WERI-Rb-1 (cell line): Measurements from ENCODE around the gene NBAS.

Experiments
- DNase-seq: peaks from one replicate; pipeline ENCODE4 v3.0.0-alpha.2; 2020
- H3K27ac ChIP-seq: fragments of 250-450 bp; sonication (Bioruptor Pico); 2 replicates; pipeline ENCODE4 v1.5.1; 2020; ENCODE audit warnings: mild to moderate bottlenecking, moderate library complexity
- H3K27me3 ChIP-seq: fragments of 250-450 bp; sonication (Bioruptor Pico); 2 replicates; pipeline ENCODE4 v1.5.1; 2021; ENCODE audit warnings: mild to moderate bottlenecking, low read depth, moderate library complexity; ENCODE audit not compliant: insufficient read depth, severe bottlenecking
- H3K36me3 ChIP-seq: fragments of 250-450 bp; sonication (Bioruptor Pico); 2 replicates; pipeline ENCODE4 v1.5.1; 2020; ENCODE audit warnings: mild to moderate bottlenecking, moderate library complexity
- H3K4me3 ChIP-seq: 2 replicates; pipeline ENCODE4 v1.5.1; 2011; ENCODE audit warnings: low read depth, mild to moderate bottlenecking, control low read depth, low read length
- H3K9me3 ChIP-seq: fragments of 250-450 bp; sonication (Bioruptor Pico); 2 replicates; pipeline ENCODE4 v1.5.1; 2021; ENCODE audit warnings: mild to moderate bottlenecking, moderate library complexity; ENCODE audit not compliant: severe bottlenecking
- TF ChIP-seq, protein P1 (sequence below): IDR thresholded peaks from 2 replicates; pipeline ENCODE4 v1.5.1; 2011; ENCODE audit warnings: low read depth, mild to moderate bottlenecking, control low read depth, inconsistent platforms, low read length

Gene NBAS

GRCh38 chr2:15388406-15389325 is 172.5 kb downstream of the NBAS start:
- TF ChIP-seq, protein P1, sequence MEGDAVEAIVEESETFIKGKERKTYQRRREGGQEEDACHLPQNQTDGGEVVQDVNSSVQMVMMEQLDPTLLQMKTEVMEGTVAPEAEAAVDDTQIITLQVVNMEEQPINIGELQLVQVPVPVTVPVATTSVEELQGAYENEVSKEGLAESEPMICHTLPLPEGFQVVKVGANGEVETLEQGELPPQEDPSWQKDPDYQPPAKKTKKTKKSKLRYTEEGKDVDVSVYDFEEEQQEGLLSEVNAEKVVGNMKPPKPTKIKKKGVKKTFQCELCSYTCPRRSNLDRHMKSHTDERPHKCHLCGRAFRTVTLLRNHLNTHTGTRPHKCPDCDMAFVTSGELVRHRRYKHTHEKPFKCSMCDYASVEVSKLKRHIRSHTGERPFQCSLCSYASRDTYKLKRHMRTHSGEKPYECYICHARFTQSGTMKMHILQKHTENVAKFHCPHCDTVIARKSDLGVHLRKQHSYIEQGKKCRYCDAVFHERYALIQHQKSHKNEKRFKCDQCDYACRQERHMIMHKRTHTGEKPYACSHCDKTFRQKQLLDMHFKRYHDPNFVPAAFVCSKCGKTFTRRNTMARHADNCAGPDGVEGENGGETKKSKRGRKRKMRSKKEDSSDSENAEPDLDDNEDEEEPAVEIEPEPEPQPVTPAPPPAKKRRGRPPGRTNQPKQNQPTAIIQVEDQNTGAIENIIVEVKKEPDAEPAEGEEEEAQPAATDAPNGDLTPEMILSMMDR = no peak
- Histone ChIP-seq H3K36me3 (peaks cover 3% of the 10 kb centered on the region), H3K9me3 (no peaks in the 10 kb centered on the region), H3K4me3 (no peak overlapping the region), H3K27ac (no peak overlapping the region), H3K27me3 (no peaks in the 10 kb centered on the region)
- DNase-seq = no peak

DNA sequence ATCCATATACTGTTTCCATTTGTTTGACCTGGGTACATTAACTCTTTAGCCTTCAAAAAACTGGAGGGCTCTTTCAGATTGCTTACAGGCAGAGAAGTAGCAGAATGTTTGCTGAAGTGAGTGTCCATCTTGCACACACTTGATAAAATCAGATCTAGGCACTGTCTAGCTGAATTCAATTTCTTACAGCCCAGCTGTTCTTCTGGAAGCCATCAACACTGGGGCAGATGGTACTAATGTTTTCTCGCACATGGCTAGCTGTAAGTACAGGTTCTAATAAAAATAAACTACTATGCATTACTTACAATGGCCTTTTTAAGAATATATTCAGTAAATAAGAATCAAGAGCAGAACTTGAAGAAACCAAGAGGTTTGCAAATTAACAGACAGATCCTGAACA is 175.9 kb downstream of the NBAS start:
- Histone ChIP-seq H3K27ac (no peak overlapping the region), H3K36me3 (peaks cover 3% of the 10 kb centered on the region), H3K27me3 (no peaks in the 10 kb centered on the region), H3K4me3 (no peak overlapping the region), H3K9me3 (no peaks in the 10 kb centered on the region)
- TF ChIP-seq, protein P1 = no peak
- DNase-seq = no peak

DNA sequence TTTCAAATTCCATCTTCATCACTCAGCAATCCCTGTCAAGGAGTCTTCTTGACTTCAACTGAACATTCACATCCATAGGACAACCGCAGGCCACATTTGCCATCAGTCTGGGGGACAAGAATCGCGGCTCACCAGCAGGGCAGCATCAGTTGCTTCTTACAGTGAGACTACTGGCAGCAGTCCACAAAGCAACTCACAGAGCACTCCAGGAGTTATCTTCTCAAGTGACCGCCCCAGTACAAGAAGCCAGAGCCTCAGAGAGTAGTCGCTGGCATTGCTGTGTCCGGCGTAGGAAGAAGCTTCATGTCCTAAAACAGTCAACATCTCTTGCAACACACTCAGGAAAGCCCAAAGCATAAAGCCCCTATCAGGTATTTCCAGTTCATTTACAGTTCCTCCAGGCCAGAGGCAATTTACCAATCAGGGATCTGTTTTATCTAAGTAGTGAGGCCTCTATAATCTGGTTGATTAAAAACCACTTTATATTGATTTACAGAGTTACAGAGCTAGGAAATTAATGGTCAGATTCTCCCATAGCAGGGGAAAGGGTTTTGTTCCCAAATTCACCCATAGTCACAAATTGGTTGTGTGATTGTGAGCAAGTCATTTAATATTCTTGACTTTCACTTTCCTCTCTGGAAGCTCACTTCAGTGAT is 177.3 kb downstream of the NBAS start:
- Histone ChIP-seq H3K27me3 (no peaks in the 10 kb centered on the region), H3K9me3 (no peaks in the 10 kb centered on the region), H3K27ac (no peak overlapping the region), H3K36me3 (no peaks in the 10 kb centered on the region), H3K4me3 (no peak overlapping the region)
- TF ChIP-seq, protein P1 = no peak
- DNase-seq = no peak

DNA sequence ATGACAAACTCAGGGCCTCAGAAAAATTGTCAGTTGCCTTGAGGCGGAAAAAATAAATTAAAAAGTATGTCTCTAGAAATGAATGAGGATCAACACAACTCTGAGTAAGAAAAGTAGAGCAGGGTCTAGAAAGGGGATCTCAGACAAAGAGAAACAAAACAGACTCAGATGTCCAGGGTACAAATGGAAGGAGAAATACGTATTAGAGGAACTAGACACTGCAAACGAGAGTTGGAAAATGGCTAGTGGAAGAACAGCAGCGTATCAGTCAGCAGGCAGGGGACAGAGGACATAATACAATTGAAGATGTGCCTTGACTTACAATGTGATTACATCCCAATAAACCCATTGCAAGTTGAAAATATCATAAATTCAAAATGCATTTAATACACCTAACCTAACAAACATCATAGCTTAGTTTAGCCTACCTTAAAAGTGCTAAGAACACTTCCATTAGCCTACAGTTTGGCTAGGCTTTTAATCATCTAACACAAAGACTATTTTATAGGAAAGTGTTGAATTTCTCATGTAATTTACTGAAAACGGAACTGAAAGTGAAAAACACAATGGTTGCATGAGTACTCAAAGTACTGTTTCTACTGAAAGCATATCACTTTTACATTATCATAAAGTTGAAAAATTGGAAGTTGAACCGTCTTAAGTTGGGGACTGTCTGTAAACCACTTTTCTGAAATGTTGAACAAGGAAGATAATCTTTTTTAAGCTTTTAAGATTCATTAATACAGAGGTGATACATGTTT is 182.8 kb downstream of the NBAS start:
- Histone ChIP-seq H3K9me3 (no peaks in the 10 kb centered on the region), H3K36me3 (peaks cover 3% of the 10 kb centered on the region; the same call in 1 of the 2 replicates), H3K4me3 (no peak overlapping the region), H3K27me3 (no peaks in the 10 kb centered on the region), H3K27ac (no peak overlapping the region)
- TF ChIP-seq, protein P1 = no peak
- no peak for DNase-seq

DNA sequence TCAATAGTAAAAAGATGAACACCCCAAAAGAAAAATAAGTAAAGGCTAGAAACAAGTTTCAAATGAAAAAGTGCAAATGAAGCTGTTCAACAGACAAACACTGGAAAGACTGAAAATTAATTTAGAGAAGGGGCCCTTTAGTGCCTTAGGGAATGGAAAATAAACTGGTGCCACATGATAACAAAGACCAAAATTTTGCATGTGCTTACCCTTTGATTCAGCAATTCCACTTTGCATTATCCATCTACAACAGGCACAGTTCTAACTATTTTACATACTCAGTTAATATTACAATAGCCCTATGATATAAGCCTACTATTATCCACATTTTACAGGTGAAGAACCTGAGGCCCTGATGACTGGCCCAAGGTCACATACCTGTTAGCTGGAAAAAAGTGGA is 183.9 kb downstream of the NBAS start:
- no peak overlapping the region for H3K27ac ChIP-seq
- no peak overlapping the region for H3K4me3 ChIP-seq
- H3K36me3 ChIP-seq = peaks cover 3% of the 10 kb centered on the region; the same call in 1 of the 2 replicates
- TF ChIP-seq, protein P1 = no peak
- no peak for DNase-seq
- H3K9me3 ChIP-seq = no peaks in the 10 kb centered on the region
- H3K27me3 ChIP-seq = no peaks in the 10 kb centered on the region
